ENCODE data around the gene FRMD3.

The FRMD3 gene

DNA sequence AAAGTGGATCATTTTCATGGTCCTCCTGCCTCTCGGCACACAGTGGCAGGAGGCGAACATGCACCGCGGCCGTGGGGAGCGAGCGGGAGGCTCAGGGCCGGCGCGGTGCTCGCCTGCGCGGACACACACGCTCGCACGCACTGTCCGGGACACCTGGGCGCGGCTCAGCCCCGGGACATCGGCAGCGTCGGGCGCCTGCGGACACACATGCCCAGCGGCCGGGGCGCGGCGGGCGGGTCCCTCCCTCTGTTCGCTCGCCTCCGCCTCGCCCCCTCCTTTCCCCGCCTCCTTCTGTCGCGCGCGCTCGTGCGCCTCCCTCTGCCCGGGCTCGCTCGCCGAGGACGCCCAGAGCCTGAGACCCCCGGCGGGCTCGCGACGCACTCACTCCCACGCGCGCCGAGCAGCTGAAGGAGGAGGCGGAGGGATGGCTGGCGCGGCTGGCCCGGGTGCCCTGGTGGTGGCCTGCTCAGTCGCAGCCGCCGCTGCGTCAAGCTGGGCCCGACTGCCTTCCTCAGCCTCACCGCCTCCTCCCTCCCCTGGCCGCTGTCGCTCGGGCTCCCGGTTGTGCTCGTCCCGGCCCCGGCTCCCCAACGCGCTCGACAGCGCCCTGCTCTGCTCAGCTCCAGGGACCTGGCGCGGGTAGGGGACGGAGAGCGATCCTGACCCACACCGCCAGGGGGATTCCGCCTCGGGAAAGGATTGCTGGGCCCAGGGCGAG lies at the start of gene FRMD3:
FRMD3 (minus strand) TSS at position 230 of the 718 bp plus-strand sequence; CDS start at position 60, 170 bp downstream.
- no peak for TF ChIP-seq GATA2 (IDR thresholded peaks at IDR 0.05; ENCODE audit: low read depth, low read length)
- TF ChIP-seq GATA3 (IDR thresholded peaks at IDR 0.05; ENCODE audit: low read depth, low read length), result no peak

DNA sequence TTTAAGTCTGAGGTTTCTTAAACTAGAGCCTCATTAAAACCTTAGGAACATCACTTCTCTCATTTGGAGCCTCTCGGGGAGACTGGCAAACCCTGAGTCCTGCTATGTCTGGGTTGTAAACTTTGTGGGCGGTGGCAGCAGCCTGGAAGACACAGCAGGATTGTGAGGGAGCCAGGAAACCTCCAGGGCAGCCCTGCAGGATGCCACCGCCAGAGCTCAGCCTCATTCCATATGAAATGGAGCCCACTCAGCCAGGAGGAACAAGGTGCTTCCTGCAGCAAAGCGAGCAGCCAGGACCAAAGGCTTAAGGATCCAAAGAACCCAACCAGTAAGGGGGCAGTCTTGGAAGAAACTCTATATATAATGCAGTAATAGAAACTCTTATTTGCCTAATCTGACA lies 46.8 kb upstream of the FRMD3 start:
- TF ChIP-seq GATA3 (IDR thresholded peaks at IDR 0.05; ENCODE audit: low read depth, low read length), result no peak
- TF ChIP-seq GATA2 (IDR thresholded peaks at IDR 0.05; ENCODE audit: low read depth, low read length), result no peak

DNA sequence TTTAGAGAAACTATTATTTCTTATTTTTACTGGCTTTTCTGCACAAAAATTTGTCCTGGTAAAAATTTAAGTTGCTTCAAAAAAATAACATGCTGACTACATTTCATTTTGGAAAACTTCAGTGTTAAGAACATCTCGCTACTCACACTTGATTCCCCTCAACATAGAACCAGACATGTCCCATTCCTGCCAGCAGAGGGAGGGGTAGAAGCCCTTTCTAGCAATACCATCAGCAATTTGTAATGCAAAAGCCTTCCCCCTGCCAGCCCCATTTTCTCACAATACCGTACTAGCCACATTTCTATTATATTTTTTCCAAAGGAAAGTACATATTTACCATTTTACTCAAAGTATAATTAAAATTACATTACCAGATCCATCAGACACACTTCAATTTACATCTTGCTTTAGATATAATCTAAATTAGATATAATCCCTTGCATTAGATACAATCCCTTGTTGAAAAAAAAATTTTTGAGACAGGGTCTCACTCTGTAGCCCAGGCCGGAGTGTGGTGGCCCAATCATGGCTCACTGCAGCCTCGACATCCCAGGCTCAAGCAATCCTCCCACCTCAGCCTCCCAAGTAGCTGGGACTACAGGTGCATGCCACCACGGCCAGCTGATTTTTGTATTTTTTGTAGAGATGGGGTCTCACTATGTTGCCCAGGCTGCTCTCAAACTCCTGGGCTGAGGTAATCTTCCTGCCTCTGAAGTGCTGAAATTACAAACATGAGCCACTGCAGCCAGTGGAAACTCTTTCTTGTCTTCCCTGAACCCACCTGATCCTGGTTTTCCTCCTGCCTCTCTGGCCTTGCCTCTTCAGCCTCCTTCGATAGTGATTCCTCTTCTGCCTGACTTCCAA lies 45.2 kb upstream of the FRMD3 start:
- TF ChIP-seq GATA2 (IDR thresholded peaks at IDR 0.05; ENCODE audit: low read depth, low read length) (no peak), GATA3 (IDR thresholded peaks at IDR 0.05; ENCODE audit: low read depth, low read length) (no peak)

DNA sequence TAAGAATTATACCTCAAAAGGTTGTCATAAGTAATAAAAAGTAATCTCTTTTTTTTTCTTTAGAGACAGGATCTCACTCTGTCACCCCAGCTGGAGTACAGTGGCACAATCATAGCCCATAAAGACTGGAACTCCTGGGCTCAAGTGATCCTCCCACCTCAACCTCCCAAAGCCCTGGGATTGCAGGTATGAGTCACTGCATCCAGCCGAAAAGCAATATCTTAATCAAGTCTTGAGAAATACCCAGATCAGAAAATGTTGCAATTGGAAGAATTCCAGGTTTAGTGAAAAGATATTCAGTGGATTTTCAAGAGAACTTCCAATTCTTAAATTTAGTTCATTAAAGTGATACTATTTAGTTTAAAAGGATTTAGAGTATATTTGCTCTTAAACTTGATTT lies 43.8 kb upstream of the FRMD3 start:
- TF ChIP-seq GATA2 (IDR thresholded peaks at IDR 0.05; ENCODE audit: low read depth, low read length), result no peak
- TF ChIP-seq GATA3 (IDR thresholded peaks at IDR 0.05; ENCODE audit: low read depth, low read length), result no peak

DNA sequence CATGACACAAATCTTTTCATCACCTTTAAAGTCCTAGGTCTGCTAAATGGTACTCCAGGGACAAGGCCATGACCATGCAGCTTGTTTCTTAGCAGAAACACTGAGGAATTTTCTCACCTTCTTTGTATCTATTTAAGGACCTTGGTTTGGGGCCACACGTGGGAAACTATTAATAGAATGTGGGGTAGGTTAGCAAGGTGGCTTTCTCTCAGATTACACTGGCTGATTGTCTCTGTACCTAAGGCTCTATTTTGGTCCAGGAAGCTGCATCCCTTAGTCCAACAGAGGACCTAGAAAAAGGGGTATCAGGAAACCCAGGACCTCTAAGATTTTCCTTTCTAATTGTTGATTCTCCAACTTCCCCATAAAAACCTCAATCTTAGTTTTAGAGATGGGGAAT lies 36.3 kb upstream of the FRMD3 start:
- no peak for TF ChIP-seq GATA3 (IDR thresholded peaks at IDR 0.05; ENCODE audit: low read depth, low read length)
- no peak for TF ChIP-seq GATA2 (IDR thresholded peaks at IDR 0.05; ENCODE audit: low read depth, low read length)

DNA sequence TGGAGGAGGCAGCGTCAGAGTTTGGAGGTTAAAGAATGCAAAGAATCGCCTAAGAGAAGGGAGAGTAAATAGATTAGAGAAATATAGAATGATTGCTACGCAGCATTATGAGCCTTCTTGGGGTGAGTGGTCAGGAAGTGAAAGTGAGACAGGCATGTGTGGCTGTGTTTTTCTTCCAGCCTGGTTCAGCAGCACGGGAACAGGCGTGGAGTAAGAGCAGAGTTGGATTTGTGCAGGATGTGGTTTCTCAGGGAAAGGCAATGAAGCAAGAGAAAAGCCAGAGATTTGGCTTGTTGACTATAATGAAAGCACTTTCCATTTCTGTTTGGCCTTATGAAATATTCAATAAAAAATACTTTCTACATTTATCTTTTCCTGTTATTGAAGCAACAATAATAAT lies 34.3 kb upstream of the FRMD3 start:
- no peak for TF ChIP-seq GATA2 (IDR thresholded peaks at IDR 0.05; ENCODE audit: low read depth, low read length)
- no peak for TF ChIP-seq GATA3 (IDR thresholded peaks at IDR 0.05; ENCODE audit: low read depth, low read length)

DNA sequence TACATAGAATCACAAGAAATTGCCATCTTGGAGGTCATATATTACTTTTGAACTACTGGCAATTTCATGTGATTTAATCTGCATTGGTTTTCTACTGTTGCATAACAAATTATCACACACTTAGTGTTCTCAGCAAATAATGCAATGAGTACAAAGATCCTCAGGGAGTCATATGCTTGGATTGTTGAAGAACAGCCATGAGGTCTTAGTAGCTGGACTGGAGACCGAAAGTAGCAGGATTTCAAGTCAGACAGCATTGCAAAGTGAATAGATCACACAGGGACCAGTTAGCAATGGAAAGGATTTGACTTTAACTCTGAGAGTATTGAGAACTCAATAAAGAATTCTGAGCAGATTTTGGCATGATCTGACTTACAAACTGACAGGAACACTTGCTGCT lies 32.2 kb upstream of the FRMD3 start:
- TF ChIP-seq GATA3 (IDR thresholded peaks at IDR 0.05; ENCODE audit: low read depth, low read length) (no peak), GATA2 (IDR thresholded peaks at IDR 0.05; ENCODE audit: low read depth, low read length) (no peak)

DNA sequence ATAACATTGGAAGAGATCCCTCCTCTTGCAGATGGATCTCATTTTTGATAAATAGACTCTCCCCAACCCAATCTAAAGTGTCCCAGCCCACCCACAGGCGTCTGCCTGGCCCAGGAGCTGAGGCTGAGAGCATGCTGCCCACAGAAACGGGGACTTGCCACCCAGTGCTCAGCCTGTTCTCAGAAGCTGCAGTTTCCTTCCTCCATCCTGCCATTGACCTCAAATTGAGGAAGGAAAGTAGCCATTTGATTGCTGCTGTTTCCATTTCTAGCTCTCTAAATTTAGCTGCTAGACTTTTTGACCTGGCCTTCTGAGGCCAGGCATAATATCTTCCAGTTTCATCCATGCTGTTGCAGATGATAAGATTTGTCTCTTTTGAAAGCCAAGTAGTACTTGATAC lies 31.1 kb upstream of the FRMD3 start:
- no peak for TF ChIP-seq GATA3 (IDR thresholded peaks at IDR 0.05; ENCODE audit: low read depth, low read length)
- no peak for TF ChIP-seq GATA2 (IDR thresholded peaks at IDR 0.05; ENCODE audit: low read depth, low read length)

DNA sequence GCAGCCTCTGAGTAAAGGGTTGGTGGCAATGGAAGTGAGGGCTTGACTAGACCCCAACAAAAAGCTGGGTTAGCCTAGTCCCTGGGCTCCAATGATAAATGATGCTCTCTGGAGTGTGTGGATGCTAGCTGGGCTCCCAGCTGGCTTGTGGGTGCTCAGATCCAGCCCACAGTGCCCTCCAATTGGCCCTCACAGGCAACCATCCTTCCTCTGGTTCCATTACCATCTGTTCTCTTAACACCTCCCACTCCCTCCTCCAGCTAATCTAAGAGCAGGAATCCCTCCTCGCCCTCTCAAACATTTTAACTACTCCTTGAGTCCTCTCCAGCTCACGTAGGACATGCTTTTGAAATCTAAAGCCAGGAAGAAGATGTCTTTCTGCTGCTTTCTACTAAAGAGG lies 25.2 kb upstream of the FRMD3 start:
- TF ChIP-seq GATA2 (IDR thresholded peaks at IDR 0.05; ENCODE audit: low read depth, low read length) (no peak), GATA3 (IDR thresholded peaks at IDR 0.05; ENCODE audit: low read depth, low read length) (no peak)

DNA sequence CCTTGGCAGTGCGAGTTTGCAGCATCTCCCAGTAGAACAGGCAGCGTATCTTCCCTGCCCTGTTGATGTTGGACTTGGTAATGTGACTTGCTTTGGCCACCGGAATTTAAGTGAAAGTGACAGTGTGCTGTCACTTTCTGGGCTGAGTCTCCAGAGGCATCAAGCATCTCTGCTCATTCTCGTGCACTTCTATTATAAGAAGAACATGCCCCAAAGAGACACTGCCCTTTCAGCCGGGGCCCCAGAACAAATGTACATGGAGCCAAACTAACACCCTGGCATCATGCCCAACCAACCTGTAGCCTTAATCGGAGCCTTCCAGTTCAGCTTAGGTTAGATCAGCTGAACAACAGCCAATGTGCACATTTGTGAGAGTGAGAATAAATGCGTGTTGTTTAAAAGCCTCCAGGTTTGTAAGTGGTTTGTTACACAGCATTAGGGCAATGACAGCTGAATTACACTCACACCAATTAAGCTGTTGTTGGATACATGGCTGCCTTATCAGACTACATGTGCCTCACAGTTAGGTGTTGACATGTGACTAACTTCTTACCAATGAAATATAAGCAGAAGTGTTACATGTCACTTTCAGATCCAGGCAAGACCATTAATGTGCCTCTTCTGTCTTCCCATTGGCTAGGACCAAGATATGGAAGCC lies 22.1 kb upstream of the FRMD3 start:
- TF ChIP-seq GATA3 (IDR thresholded peaks at IDR 0.05; ENCODE audit: low read depth, low read length) (no peak), GATA2 (IDR thresholded peaks at IDR 0.05; ENCODE audit: low read depth, low read length) (no peak)

DNA sequence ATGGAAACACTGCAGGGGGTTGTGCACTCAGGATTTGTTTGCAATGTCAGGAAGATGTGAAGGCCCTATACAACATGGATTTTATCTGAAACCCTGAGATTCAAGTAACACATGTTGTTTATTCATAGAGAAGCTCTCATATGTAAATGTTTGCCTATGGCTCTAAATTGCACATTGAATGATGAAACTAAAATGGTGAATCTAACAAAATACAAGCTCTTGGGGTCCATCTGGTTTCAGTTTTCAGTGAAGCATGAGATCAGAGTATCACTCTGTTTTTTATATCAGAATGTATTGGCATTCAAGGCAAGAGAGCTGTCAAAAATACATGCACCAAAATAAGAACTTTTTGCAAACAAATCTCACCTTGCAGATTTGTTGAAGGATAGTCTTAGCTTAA lies 19.6 kb upstream of the FRMD3 start:
- TF ChIP-seq GATA3 (IDR thresholded peaks at IDR 0.05; ENCODE audit: low read depth, low read length), result no peak
- no peak for TF ChIP-seq GATA2 (IDR thresholded peaks at IDR 0.05; ENCODE audit: low read depth, low read length)

DNA sequence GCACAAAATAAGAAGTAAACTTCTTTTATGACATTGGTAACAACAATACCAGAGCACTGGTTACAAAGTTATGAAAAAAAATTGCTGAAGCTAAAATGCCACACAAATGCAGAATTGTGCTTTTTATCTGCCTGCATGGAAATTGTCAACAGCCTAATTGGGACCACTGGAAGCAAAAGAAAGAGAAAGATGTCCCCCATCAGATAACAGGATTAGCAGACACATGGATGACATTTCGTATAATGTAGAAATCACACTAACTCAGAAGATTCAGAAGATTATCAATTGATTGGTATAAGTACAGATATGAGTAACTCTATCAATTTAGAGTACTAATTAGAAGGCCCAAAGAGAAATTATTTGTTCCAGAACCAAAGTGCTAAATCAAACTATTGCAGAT lies 19.1 kb upstream of the FRMD3 start:
- peak; percentile 92 for TF ChIP-seq GATA3 (IDR thresholded peaks at IDR 0.05; ENCODE audit: low read depth, low read length)
- peak; percentile 79; the same call in 1 of the 2 replicates for TF ChIP-seq GATA2 (IDR thresholded peaks at IDR 0.05; ENCODE audit: low read depth, low read length)

DNA sequence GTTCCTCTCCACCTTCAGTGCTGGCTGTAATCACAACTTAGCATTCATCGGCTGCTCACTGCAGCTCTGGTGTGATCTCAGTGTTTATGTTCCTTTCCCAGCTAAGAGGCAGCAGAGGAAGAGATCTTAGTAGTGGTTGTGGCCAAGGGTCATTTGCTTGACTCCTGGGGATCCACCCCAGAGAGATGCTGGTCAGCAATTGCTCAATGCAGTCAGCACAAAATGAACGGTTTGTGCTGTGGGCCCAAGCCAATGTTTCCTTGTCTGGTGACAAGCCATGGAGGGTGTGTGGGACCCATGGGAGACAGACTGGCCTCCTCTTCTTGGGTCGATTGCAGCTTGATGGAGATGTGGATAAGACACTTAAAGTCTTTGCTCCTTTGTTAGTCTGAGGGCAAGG lies 16.1 kb upstream of the FRMD3 start:
- TF ChIP-seq GATA3 (IDR thresholded peaks at IDR 0.05; ENCODE audit: low read depth, low read length) (no peak), GATA2 (IDR thresholded peaks at IDR 0.05; ENCODE audit: low read depth, low read length) (no peak)

DNA sequence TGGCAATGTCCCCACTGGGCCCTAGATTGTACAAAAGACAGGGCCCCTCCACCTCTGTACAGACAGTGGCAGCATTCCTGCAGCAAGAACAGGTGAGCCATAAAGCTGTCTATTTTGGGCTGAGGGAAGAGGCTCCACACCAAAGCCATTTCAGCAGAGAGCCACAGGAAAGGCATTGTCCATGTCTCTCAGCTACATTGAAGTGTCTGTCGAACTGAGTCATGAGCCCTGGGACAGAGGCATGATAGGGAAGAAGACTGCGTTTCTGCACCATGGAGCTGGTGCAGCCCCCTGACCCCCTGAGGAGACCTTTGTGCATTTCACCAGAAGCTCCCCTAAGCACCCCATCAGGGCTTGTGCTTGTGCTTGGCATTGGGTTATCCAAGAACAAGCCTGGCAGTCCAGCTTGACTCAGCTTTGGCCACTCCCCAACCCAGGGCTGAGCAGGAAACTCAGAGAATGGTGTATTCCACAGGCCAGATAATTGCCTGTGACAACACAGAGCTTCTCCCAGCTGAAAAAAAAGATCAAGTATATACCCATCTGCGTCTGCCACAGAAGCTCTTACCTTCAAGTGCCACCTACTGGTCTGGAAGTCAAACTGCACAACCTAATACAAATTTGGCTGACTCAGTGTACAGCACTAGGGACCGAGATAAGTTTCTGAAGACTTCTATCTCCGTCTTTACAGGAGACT lies 5.9 kb upstream of the FRMD3 start:
- TF ChIP-seq GATA3 (IDR thresholded peaks at IDR 0.05; ENCODE audit: low read depth, low read length), result no peak
- no peak for TF ChIP-seq GATA2 (IDR thresholded peaks at IDR 0.05; ENCODE audit: low read depth, low read length)
